Activated CD8-positive, alpha-beta T cell treated with anti-CD3 and anti-CD28 coated beads for 36 hours (primary cell): ENCODE data around the gene ALKBH3. TPM values are rescaled to one million over a fixed set of nuclear protein-coding genes. Genes with fewer than 3 reads are reported as not detected.

Experiments
- ATAC-seq: fragments of 200-7000 bp; cut with Tn5 transposase; one replicate; pipeline ENCODE4 v1.10.0; 2021; ENCODE audit warnings: mild to moderate bottlenecking, moderate library complexity
- CTCF ChIA-PET: fragments of 350-600 bp; sonication (Branson Sonifier 250); formaldehyde crosslinking; loops from one replicate; lab custom pipeline; 2021; ENCODE audit warnings: antibody characterized with exemption; lab: Charles Lee
- POLR2A ChIA-PET: fragments of 350-600 bp; sonication (Branson Sonifier 250); formaldehyde crosslinking; loops from one replicate; lab custom pipeline; 2021; ENCODE audit warnings: antibody characterized with exemption; lab: Charles Lee
- DNase-seq: peaks from one replicate; pipeline ENCODE4 v3.0.0-alpha.2; 2020
- H3K27ac Mint-ChIP-seq: one replicate; pipeline ENCODE4 v1.8.0; 2021; ENCODE audit warnings: mild to moderate bottlenecking, mixed read lengths
- H3K27me3 Mint-ChIP-seq: one replicate; pipeline ENCODE4 v1.8.0; 2021; ENCODE audit warnings: mixed read lengths
- H3K36me3 Mint-ChIP-seq: one replicate; pipeline ENCODE4 v1.8.0; 2021; ENCODE audit warnings: low read depth, mixed read lengths
- H3K4me1 Mint-ChIP-seq: one replicate; pipeline ENCODE4 v1.8.0; 2021; ENCODE audit warnings: low read depth, mixed read lengths
- H3K4me3 Mint-ChIP-seq: one replicate; pipeline ENCODE4 v1.8.0; 2021; ENCODE audit warnings: mild to moderate bottlenecking, moderate library complexity, mixed read lengths
- H3K9me3 Mint-ChIP-seq: one replicate; pipeline ENCODE4 v1.8.0; 2021; ENCODE audit warnings: mixed read lengths
- CTCF ChIP-seq: fragments of 200-600 bp; IDR thresholded peaks from one replicate; pipeline ENCODE4 v1.8.0; 2022; ENCODE audit warnings: antibody characterized with exemption, mild to moderate bottlenecking
- intact Hi-C: fragments of 100-400 bp; cut with micrococcal nuclease; formaldehyde crosslinking; loops from one replicate; pipeline ENCODE4 v1.10.0; 2022
- total RNA-seq, 2 experiments: library from RNA; stranded (reverse); gene quantifications; one replicate each; pipeline ENCODE4 v1.2.3, GENCODE V29; 2021

The ALKBH3 gene
- total RNA-seq, 2 experiments from 2014 or later = 40.1 to 48.4 TPM

GRCh38 chr11:43913829-43914380 lies 33.3 kb downstream of the ALKBH3 start:
- Mint-ChIP-seq H3K4me1 (no peaks in the 10 kb centered on the region), H3K27ac (no peak overlapping the region), H3K9me3 (no peaks in the 10 kb centered on the region), H3K4me3 (no peak overlapping the region), H3K27me3 (no peaks in the 10 kb centered on the region), H3K36me3 (peaks cover 21% of the 10 kb centered on the region)
- CTCF ChIA-PET = no interaction called here
- DNase-seq = no peak
- intact Hi-C loops = no loop called here
- POLR2A ChIA-PET = no interaction called here
- no peak for ATAC-seq
- TF ChIP-seq CTCF = no peak

GRCh38 chr11:43914466-43914865 lies 33.8 kb downstream of the ALKBH3 start:
- TF ChIP-seq CTCF = no peak
- ChIA-PET CTCF (no interaction called here), POLR2A (interaction anchor here (0.6 kb wide), 1 partner anchor 792 kb away, joined by 3 read pairs; no protein-coding TSS in a partner anchor)
- H3K36me3 Mint-ChIP-seq = peaks cover 24% of the 10 kb centered on the region
- ATAC-seq (no peak), DNase-seq (no peak)
- H3K9me3 Mint-ChIP-seq = no peaks in the 10 kb centered on the region
- no peak overlapping the region for H3K27ac Mint-ChIP-seq
- H3K4me1 Mint-ChIP-seq = no peaks in the 10 kb centered on the region
- H3K27me3 Mint-ChIP-seq = no peaks in the 10 kb centered on the region
- intact Hi-C loops = no loop called here
- no peak overlapping the region for H3K4me3 Mint-ChIP-seq

- DNase-seq (no peak), ATAC-seq (no peak)
- no peak for TF ChIP-seq CTCF
- Mint-ChIP-seq H3K4me3 (no peak overlapping the region), H3K4me1 (peaks cover 14% of the 10 kb centered on the region), H3K36me3 (peaks cover 25% of the 10 kb centered on the region), H3K27ac (peak overlapping the region; percentile 17), H3K9me3 (no peaks in the 10 kb centered on the region), H3K27me3 (no peaks in the 10 kb centered on the region)
- intact Hi-C loops = no loop called here
- ChIA-PET POLR2A (no interaction called here), CTCF (no interaction called here)
Measured at GRCh38 chr11:43916621-43917020, 36.0 kb downstream of the ALKBH3 start.

GRCh38 chr11:43917851-43918250 lies 37.2 kb downstream of the ALKBH3 start:
- H3K4me1 Mint-ChIP-seq = peaks cover 14% of the 10 kb centered on the region
- no peak overlapping the region for H3K4me3 Mint-ChIP-seq
- DNase-seq = no peak
- H3K27me3 Mint-ChIP-seq = no peaks in the 10 kb centered on the region
- H3K36me3 Mint-ChIP-seq = peaks cover 25% of the 10 kb centered on the region
- no peak overlapping the region for H3K27ac Mint-ChIP-seq
- H3K9me3 Mint-ChIP-seq = no peaks in the 10 kb centered on the region
- ChIA-PET CTCF (interaction anchor here (1.5 to 1.9 kb wide), 2 partner anchors 13 to 28 kb away, joined by 4 to 5 read pairs; no protein-coding TSS in a partner anchor), POLR2A (no interaction called here)
- intact Hi-C loops = no loop called here
- no peak for TF ChIP-seq CTCF
- no peak for ATAC-seq

GRCh38 chr11:43918662-43919061 lies 38.0 kb downstream of the ALKBH3 start:
- CTCF ChIA-PET = interaction anchor here (1.5 to 1.9 kb wide), 2 partner anchors 13 to 27 kb away, joined by 4 to 5 read pairs; no protein-coding TSS in a partner anchor

More at GRCh38 chr11:43918662-43919061, 38.0 kb downstream of the ALKBH3 start:
- DNase-seq (no peak), ATAC-seq (no peak)
- no peak overlapping the region for H3K27ac Mint-ChIP-seq
- H3K9me3 Mint-ChIP-seq = no peaks in the 10 kb centered on the region
- POLR2A ChIA-PET = no interaction called here
- H3K4me1 Mint-ChIP-seq = peaks cover 14% of the 10 kb centered on the region
- peaks cover 23% of the 10 kb centered on the region for H3K36me3 Mint-ChIP-seq
- H3K27me3 Mint-ChIP-seq = no peaks in the 10 kb centered on the region
- H3K4me3 Mint-ChIP-seq = no peak overlapping the region
- TF ChIP-seq CTCF = no peak
- intact Hi-C loops = no loop called here
